HG02852 (cell line): ENCODE results near the gene DHRS7B.
"Not testable (repeated sequence)": the region's sequence is repeated elsewhere in the genome, so short reads cannot be mapped to it uniquely, and the experiment has no call there.

Experiments
- ATAC-seq: cut with Tn5 transposase; IDR thresholded peaks from one replicate; pipeline ENCODE4 v1.9.1; 2021; ENCODE audit warnings: mild to moderate bottlenecking, moderate library complexity; ENCODE audit not compliant: unreplicated experiment

Gene DHRS7B

DNA sequence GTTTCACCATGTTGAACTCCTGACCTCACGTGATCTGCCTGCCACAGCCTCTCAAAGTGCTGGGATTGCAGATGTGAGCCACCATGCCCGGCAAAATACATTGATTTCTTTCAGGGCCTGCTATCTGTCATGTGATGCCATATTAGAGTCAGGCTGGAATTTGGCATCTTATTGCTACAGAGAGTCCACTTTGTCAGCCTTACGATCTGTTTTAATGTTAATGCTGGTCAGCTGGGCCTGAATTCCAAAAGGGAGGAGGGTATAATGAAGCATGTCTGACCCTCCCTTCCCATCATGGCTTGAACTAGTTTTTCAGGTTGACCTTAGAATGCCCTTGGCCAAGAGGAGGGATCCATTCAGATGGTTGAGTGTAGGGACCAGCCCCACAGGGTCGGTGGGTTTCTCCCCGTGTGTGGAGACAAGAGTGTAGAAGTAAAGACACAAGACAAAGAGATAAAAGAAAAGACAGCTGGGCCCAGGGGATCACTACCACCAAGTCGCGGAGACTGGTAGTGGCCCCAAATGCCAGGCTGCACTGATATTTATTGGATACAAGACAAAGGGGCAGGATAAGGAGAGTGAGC, 19.6 kb upstream of the DHRS7B start:
- not testable (repeated sequence) for ATAC-seq

DNA sequence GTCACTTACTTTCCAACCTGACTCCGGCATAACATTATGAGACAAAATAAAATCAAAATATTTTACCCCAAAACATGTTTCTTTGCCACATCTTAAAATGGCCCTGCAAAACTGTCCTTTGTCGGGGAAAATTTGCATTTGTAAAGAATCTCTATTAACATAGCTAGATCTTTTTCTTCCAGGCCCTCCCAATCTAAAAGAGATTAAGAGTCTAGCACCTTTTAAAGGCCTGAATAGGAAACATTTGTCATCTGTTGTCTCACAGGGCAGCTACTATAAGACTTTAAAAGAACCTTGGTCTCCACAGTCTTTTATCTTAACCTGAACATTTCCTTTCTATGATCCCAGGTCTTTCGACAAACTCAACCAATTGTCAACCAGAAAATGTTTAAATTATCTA, 18.1 kb upstream of the DHRS7B start:
- ATAC-seq, result no peak

DNA sequence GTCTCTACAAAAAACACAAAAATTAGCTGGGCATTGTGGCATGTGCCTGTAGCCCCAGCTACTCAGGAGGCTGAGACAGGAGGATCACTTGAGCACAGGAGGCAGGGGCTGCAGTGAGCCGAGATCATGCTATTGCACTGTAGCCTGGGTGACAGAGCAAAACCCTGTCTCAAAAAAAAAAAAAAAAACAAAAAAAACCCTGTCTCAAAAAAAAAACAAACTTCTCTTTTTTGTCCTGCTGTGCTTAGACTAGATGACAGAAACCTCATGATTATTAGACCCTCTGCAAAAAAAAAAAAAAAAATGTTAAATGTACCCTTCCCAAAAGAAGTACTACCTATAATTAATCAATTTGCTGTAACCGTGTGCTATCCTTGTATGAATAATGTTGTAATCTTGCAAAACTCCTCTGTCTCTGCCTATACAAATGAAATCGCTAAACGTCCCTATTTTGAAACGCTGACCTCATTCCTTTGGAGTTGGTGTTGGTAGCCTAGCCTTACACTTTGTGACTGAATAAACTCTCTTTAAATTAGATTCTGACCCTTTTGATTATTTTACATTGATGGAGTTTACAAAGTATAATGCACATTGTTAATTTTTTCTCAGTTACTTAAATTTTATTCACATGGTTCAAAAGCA, 13.6 kb upstream of the DHRS7B start:
- no peak for ATAC-seq

DNA sequence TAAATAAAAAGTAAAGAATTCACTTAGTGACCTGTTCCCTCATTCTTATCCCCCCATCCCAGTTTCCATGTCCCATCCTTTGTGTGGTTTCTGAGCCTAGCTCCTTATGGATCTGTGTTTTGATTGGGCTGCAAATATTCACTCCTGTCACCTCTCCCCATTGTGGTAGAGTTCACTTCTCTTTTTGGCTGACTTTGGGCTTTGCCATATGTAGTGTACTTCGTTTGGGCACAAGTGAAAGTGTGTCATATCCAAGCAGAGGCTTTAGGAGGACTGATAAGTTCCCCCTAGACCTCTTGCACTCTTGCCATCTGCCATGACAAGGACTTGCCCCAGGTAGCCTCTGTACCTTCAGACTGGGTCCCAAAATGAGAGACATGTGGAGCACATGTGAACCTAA, 13.0 kb upstream of the DHRS7B start:
- ATAC-seq, result no peak

DNA sequence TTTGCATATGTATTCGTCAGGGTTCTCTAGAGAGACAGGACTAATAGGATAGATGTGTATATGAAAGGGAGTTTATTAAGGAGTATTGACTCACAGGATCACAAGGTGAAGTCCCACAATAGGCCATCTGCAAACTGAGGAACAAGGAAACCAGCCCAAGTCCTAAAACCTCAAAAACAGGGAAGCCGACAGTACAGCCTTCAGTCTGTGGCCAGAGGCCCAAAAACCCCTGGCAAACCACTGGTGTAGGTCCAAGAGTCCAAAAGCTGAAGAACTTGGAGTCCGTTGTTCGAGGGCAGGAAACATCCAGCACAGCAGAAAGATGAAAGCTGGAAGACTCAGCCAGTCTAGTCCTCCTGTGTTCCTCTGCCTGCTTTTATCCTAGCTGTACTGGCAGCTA, 12.0 kb upstream of the DHRS7B start:
- not testable (repeated sequence) for ATAC-seq

DNA sequence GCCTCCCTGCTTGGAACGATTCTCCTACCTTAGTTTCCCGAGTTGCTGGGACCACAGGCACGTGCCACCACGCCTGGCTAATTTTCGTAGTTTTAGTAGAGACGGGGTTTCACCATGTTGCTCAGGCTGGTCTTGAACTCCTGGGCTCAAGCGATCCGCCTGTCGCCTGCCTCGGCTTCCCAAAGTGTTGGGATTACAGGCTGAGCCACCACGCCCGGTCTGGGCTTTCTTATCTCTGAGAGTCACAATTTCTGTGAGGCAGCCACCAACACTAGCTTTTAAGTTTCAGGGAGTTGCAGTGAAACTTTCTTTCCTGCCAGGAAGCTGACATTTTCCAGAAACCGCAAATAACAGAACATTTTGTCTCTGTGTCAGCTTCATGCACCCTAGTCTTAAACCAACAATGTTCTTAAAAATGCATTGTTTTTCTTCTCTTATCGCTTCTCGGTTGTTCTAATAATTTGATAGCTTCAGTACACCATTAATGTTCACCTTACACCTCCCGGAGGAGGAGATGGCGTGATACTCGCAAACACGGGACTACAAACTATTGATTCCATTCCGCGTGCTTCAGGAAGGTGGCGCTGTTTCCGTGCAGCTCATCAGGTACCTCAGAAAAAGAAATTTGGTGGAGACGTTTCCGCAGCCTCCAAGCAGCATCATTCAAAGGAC, 7.4 kb upstream of the DHRS7B start:
- no peak for ATAC-seq

DNA sequence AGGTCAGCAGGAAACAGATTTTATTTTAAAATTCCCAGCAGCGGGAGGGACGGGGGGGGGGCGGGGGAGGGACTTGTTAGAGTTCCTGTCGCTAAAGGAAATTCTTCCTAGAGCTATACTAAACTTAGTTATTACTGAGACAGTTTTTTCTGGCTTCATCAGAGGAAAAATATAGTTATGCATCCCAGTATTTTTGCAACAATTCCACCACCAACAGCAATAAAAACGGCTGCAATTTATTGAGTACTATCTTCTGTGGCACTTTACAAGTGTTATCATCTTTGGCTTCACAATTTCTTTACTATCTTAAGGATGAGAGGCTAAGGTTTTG, 6.9 kb upstream of the DHRS7B start:
- no peak for ATAC-seq

DNA sequence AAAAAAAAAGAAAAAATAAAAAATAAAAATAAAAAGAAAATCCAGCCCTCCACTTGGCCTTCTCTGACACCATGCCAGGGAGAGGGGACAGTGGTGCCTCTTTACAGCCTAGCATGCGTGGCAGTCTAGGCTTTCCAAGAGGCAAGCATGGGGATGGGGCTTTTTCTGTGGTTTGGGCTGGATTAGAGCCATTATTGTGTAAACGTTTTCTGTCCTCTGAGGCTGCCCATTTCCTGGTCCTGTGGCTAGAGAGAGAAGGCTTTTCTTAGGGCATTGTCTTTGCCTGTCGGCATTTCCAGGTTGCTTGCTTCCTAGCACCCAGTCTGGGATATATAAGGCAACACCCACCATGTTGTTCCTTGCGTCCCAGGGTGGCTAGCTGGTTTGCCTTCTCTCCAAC, 2.7 kb upstream of the DHRS7B start:
- ATAC-seq, result no peak

DNA sequence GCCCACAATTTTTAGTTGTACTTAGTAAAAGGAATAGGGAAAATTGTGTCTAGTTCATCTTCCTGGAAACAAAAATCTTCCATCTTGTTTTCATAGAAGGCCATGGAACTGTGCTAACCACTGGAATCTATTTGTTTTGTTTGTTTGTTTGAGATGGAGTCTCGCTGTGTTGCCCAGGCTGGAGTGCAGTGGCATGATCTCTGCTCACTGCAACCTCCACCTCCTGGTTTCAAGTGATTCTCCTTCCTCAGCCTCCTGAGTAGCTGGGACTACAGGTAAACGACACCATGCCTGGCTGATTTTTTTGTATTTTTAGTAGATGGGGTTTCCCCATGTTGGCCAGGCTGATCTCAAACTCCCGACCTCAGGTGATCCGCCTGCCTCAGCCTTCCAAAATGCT, 2.2 kb upstream of the DHRS7B start:
- not testable (repeated sequence) for ATAC-seq

DNA sequence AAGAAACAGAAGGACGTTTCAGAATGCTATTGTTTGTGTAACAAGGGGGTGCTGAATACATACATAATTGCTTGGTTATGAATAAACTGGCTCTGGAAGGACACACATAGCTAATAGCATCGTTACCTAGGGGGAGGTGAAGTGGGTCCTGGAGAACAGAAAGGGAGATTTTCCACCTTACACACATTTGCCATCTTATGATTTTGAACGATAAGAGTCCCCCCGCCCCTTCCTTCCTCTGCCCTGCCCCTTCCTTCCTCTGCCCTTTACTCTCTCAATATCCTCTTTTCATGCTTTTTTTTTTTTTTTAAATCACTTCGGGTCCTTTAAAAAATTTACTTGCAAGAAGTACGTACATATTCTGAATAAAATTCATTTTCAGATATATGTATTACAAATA, 902 bp upstream of the DHRS7B start:
- no peak for ATAC-seq

DNA sequence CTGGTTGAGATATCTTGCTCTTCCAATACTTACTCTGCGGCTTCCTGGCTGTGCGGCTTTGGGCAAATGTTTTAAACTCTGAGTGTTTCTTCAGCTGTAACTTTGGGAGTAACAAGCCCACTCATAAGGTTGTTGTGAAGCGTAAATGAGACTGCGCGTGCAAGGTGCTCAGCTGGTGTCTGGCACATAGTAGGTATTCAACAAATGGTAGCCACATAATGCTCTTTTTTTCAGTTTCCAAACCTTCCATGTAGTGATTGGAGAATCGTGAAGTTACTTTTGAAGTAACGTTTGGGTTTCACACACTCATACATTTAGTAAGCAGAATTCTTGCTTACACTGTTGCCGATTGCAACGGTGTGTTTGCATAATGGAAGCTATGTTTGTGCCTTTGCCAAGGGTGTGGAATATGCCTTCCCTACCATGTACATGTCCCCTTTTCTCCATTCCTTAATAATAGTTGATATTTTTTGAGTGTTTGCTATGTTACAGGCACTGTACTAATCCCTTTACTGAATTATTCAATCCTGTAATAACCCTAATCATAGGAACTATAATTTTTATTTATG, 829 bp downstream of the DHRS7B start:
- ATAC-seq, result no peak

DNA sequence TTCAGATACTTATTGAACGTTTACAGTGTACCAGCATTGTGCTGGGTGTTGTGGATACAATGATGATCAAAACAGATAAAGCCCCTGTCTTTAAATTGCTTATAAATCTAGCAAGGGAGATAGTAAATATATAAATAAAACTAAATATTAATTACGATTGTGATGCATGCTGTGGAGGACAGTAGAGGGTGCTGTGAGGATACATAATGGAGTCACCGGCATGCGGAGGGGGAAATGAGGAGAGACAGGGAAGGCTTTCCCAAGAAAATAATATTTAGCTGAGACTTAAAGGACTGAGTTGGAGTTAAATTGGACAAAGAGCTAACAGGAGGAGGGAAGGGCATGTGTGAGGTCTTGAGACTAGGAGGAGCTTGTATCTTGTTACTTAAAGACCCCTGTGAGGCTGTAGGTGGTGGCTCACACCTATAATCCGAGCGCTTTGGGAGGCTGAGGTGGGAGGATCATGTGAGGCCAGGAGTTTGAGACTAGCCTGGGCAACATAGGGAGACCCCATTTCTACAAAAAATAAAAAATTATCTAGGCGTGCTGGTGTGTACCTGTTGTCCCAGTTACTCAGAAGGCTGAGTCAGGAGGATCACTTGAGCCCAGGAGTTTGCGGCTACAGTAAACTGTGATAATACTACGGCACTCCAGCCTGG, 2.4 kb downstream of the DHRS7B start:
- no peak for ATAC-seq

DNA sequence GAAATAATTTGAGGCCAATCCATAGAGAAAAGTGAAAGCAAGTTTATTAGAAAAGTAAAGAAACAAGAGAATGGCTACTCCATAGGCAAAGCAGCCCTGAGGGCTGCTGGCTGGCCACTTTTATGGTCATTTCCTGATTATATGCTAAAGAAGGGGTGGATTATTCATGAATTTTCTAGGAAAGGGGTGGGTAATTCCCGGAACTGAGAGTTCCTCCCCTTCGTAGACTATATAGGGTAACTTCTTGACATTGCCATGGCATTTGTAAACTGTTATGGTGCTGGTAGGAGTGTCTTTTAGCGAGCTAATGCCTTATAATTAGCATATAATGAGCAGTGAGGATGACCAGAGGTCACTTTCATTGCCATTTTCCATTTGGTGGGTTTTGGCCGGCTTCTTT, 4.4 kb downstream of the DHRS7B start:
- ATAC-seq, result no peak

DNA sequence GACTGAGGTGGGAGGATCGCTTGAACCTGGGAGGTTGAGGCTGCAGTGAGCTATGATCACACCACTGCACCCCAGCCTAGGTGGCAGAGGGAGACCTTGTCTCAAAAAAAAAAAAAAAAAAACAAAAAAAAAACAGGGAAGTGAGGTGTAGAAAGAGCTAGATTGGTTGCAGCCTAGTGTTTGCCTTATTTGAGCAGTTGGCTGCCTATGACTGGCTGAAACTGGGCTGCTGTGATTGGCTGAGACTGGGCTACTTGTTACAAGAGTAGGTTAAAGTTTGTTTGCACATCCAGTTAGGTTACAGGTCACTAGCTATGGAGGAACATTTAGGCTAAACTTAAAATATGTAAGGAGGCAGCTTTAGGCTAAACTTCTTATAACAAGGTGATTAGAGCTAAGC, 5.7 kb downstream of the DHRS7B start:
- no peak for ATAC-seq

DNA sequence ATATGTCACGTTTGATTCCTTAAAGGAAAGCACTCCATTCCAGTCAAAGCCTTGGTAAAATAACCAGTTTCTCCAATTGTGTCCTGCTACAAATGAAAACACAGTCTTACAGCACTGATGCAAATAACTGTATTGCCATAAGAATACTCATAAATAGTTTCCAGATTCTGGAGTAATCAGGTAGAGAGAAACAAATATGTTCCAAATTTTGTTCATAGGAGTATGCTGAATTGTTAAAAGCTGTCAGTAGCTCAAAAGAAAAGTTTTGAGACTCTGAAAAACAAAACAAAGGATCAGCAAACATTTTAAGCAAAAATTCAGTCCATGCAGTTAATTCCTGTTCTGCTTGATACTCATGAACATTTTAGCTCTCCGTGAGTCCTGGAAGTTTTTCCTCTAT, 7.8 kb downstream of the DHRS7B start:
- ATAC-seq, result no peak

DNA sequence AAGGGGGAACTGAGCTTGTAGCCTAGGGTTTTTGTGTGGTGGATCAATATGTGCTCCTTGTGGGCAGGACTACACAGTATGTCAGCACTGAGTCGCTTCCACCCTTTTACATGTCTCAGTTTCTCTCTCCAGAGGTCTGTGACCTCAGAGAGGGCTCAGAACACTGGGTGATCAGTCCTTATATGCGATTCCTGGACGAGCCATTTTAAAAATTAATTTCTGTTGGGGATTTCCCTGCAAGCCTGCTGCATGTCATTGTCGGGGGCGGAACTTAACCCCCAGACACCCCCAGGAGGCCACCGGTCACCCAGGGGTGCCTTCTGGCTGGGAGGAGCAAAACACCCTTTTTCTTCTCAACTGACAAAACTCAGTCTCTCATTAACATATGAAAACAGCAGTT, 14.1 kb downstream of the DHRS7B start:
- ATAC-seq, result no peak

DNA sequence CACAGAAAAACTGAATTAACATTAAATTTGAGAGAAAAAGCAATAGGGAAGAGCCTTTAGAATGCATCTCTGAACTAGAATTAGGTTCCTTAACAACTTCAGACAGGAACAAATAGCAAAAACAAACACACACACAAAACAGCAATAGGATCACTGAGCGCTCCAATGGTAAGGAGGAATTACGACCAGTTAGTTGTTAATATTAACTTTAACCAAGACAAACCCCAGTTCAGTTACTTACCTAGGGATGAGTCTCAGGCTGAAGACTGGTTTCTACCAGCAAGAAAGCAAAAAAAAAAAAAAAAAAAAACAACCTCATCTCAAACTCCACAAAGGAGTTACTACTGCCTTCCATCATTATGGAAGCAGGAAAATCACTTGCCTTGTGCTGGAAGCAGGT, 14.6 kb downstream of the DHRS7B start:
- ATAC-seq, result no peak

DNA sequence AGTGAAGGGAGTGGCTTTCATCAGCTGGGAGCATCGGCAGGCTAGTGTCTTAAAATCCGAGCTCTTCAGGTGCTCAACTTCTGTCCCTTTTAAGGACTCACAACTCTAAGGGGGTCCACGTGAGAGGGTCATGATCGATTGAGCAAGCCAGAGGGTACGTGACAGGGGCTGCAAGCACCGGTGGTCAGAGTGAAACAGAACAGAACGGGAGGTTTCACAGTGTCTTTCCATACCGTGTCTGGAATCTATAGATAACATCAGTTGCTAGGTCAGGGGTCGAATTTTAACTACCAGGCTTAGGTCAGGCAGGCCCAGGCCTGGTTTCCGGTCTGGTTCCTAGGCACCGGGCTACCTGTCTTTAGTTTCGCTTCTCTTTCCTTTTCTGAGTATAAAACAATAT, 15.3 kb downstream of the DHRS7B start:
- ATAC-seq, result not testable (repeated sequence)

DNA sequence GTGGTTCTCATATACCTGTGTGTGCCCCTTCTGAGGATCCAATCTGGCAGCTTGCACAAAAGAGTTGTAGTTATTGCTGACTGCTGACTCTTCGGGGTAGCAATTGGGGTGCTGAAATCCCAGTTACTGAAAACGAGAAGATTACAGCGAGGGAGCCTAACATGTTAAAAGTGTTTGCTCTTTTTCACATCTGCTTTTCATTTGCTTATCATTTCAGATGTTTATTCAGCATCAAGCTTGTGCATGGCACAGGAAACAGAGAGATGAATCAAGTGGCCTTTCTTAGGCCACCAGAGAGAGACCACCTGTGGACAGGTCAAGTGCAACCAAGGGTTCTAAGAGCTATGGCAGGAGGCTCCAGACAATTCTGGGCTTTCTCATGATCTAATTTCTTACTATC, 16.9 kb downstream of the DHRS7B start:
- no peak for ATAC-seq

DNA sequence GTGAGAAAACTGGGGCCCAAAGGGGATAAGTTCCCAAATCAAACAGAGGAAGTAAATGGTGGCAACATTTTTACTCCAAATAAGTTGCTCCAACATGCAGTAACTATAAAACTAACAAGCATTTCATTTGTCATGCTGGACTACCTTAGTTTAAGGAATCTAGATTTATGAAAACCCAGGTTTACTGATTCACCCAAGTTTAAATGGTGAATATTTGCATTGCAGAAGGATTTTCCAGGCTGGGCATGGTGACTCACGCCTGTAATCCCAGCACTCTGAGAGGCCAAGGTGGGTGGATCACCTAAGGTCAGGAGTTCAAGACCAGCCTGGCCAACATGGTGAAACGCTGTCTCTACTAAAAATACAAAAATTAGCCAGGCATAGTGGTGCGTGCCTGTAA, 17.5 kb downstream of the DHRS7B start:
- ATAC-seq, result not testable (repeated sequence)

DNA sequence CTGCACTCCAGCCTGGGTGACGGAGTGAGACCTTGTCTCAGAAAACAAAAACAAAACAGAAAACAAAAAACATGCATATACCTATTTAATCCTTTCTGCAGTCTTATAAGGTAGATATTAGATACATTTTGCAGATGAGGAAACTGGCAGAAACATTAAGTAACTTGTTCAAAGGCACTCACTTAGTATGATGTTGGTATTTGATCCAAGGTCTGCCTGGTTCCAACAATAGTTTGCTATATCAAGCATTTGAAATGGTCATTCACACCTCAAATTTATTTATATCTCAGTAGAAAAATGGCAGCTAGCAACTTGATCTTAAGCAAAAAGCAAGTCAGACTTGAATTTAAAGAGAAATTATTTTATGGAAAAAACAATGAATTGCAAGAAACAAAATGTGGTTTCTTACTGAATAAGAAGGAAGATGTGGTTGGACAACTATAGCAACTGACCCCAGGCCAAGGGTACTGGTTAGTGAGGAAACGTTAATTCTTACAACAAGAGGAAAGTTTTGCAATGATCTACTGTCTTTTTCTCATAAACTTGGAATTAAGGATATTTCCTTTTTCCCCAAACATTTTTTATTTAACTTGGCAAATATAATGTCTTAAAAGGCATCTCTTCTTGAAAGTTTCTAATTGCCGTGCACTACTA, 19.7 kb downstream of the DHRS7B start:
- no peak for ATAC-seq
